HG03558 (cell line): ENCODE measurements around the gene OR2T33.
"Not testable (repeated sequence)": the region's sequence is repeated elsewhere in the genome, so short reads cannot be mapped to it uniquely, and the experiment has no call there.

Experiments
- ATAC-seq: cut with Tn5 transposase; IDR thresholded peaks from one replicate; pipeline ENCODE4 v1.9.1; 2021; ENCODE audit warnings: moderate number of reproducible peaks; ENCODE audit not compliant: unreplicated experiment; ENCODE audit errors: extremely low read depth

The OR2T33 gene

GRCh38 chr1:248277876-248278275, at the start of gene OR2T33:
Gene OR2T33, minus strand, starts transcription at chr1:248277976. Its CDS starts 4,162 bp downstream, at chr1:248273814.
- no peak for ATAC-seq

GRCh38 chr1:248324468-248324867, 46.7 kb upstream of the OR2T33 start, which contains the start of gene OR2M7:
Gene OR2M7, minus strand, starts transcription at chr1:248324568. Its CDS starts 0 bp downstream, at chr1:248324568.
- ATAC-seq = no peak

DNA sequence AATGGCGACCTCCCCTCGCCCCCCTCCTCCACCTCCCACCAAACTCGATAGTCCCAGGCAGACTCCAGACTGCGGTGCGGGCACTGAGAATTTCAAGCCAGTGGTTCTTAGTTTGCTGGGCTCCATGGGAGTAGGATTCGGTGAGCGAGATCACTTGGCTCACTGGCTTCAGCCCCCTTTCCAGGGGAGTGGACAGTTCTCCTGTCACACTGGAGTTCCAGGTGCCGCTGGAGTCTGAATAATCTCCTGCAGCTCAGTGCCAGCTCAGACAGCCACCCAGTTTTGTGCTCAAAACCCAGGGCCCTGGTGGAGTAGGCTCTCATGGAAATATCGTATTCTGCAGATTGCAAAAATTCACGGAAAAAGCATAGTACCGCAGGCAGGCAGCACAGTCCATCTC, 39.0 kb upstream of the OR2T33 start:
- no peak for ATAC-seq

DNA sequence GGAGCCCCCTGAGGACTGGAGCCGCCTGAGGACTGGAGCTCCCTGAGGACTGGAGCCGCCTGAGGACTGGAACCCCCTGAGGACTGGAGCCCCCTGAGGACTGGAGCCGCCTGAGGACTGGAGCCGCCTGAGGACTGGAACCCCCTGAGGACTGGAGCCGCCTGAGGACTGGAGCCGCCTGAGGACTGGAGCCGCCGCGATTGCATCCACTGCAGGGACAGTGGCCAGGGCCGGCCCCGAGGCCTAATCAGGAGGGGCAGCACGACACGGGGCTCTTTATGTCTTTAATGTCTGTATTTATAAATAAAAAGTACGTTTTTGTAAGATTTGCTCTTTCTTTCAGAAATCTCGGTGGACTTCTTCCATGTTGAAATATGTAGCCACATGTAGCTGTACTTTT, 29.0 kb upstream of the OR2T33 start:
- not testable (repeated sequence) for ATAC-seq

DNA sequence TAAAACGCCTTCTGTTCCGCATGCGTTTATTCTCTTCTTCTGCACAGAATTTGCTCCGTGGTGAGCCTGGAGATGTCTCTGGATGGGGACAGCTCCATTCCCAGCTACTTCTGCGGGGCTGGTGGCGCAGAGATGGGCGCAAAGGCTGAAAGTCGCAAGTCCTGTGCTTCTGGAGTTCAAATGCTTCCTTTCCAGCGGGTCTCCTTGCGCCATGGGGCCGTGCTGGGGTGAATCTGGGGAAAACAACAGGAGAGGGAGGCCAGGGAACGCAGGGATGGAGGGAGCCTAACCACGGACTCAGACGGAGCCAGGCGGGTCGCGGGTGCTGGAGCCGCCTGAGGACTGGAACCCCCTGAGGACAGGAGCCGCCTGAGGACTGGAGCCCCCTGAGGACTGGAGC, 28.3 kb upstream of the OR2T33 start:
- ATAC-seq = no peak

DNA sequence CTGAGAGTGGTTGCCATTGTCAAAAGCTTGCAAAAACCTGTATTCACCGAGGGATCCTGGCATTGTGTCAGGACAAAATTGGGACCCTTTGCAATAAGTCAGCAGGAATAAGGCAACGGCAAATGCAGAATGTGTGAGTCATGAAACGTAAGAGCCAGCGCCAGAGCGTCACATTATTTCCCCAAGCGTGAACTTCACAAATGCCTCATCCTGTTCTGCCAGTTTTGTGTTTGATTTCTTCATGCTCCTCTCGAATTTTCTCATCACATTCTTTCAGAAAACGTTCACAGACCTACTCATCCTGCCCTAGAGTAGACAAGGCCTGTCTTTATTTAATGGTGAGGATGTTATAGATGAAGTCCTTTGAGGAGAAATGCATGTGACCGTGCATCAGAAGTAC, 27.9 kb upstream of the OR2T33 start:
- not testable (repeated sequence) for ATAC-seq

- no peak for ATAC-seq
Observed at GRCh38 chr1:248303324-248303723, 25.5 kb upstream of the OR2T33 start, which contains the start of gene OR2T12. Gene OR2T12, minus strand, starts transcription at chr1:248303424. Its CDS starts 7,846 bp downstream, at chr1:248295578.

DNA sequence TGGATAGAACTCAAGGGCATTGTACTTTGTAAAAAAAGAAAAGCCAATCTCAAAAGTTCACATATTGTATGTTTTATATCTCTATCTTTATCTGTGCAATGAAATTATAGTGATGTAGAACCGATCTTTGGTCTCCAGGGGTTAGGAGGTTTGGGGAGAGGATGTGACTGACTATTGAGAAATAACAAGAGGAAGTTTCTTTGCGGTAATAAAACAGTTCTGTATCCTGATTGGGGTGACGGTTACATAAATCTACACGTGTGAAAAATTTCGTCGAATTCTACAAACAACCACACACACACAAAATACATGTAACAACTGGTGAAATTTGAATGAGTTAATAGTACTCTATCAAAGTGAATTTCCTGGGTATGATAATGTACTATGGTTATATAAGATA, 10.6 kb upstream of the OR2T33 start:
- ATAC-seq = no peak

DNA sequence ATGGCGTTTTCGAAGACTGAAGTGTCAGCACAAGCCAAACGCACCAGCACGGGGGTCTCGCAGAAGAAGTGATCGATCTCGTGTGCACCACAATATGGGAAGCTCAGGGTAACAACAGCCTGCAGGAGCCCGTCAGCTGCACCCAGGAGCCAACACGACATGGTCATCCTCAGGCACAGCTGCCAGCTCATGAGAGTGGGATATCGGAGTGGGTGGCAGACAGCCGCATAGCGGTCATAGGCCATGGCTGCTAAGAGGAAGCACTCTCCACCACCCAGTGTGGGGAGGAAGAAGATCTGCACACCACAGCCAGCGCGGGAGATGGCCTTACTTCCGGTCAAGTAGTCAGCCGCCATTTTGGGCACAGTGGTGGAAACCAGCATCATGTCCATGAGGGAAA, 4.6 kb downstream of the OR2T33 start:
- not testable (repeated sequence) for ATAC-seq

GRCh38 chr1:248268178-248268577, 9.6 kb downstream of the OR2T33 start:
- no peak for ATAC-seq

DNA sequence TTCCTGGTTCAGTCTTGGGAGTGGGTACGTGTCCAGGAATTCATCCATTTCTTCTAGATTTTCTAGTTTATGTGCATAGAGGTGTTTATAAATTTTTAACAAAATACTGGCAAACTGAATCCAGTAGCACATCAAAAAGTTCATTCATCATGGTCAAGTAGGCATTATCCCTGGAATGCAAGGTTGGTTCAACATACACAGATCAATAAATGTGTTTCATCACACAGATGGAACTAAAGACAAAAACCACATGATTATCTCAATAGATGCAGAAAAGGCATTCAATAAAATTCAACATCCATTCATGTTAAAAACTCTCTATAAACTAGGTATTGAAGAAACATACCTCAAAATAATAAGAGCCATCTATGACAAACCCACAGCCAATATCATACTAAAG, 18.5 kb downstream of the OR2T33 start:
- not testable (repeated sequence) for ATAC-seq

DNA sequence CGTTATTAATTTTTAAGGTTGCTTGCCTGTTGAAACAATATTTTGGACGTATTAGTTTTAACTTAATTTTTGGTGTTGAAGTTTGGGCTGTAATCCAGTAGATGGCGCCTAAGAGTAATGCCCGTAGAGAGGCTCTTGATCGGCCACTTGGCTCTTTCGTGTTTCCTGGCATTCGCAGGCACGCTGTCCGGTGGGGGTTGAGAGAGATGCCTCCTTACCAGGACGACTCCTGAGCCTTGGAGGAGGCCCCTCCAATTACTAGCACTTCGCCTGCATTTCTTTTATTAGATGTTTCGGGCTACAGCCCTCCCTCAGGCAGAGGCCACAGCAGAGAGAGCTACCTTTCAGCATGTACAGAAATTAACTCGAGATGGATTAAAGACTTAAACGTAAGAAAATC, 34.6 kb downstream of the OR2T33 start:
- peak; percentile 57 for ATAC-seq

- no peak for ATAC-seq
Observed at GRCh38 chr1:248239478-248239877, 38.3 kb downstream of the OR2T33 start.

- ATAC-seq = no peak
Observed at GRCh38 chr1:248231117-248231516, 46.7 kb downstream of the OR2T33 start, which contains the start of gene OR2M4. Gene OR2M4, plus strand, starts transcription at chr1:248231417. Its CDS starts 7,512 bp downstream, at chr1:248238929.

DNA sequence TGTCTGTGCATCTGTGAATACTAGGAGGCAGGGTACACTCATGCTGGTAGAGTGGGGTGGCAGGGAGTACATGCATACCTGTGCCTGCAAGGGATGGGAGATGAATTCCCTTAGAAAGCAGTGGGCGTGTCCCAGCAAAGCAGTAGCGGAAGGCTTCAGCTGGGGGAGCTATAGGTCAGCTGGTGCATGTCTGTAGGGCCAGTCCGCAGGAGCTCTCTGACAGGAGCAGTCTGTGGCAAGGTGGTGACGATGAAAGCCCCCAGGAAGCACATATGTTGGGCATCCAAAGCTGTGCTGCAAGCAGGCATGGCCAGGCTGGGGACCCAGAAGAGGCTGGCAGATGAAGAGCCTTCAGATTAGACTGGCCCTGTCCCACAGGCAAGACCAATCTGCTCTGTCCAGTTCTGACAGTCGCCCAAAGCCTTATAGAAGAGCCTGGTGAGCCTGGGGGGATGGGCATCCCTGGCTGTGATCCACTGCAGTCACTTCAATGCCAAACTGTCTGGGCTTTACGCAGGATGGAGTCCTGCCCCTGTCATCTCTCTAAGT, 48.3 kb downstream of the OR2T33 start:
- ATAC-seq = no peak

- no peak for ATAC-seq
Observed at GRCh38 chr1:248225537-248225936, 52.2 kb downstream of the OR2T33 start.
